HEK293 (cell line): ENCODE results near the gene NIT1.
A peak's percentile ranks its signal among the peaks of the same experiment; 100 is the strongest.

Experiments
- GLI2 ChIP-seq: fragments of 450-650 bp; formaldehyde crosslinking; IDR thresholded peaks from 2 replicates; pipeline ENCODE4; 2017; ENCODE audit warnings: missing biosample characterization, missing genetic modification characterization, low read depth, borderline replicate concordance
- KLF10 ChIP-seq: fragments of 450-650 bp; IDR thresholded peaks from 2 replicates; pipeline ENCODE4 v1.5.1; 2018; ENCODE audit warnings: missing biosample characterization, mild to moderate bottlenecking, missing genetic modification characterization
- KLF7 ChIP-seq: fragments of 450-650 bp; formaldehyde crosslinking; IDR thresholded peaks from 2 replicates; pipeline ENCODE4 v1.5.1; 2016; ENCODE audit warnings: missing biosample characterization, missing genetic modification characterization, borderline replicate concordance
- MZF1 ChIP-seq: fragments of 450-650 bp; formaldehyde crosslinking; IDR thresholded peaks from 2 replicates; pipeline ENCODE4 v1.5.1; 2017; ENCODE audit warnings: missing biosample characterization, missing genetic modification characterization, borderline replicate concordance
- SETDB1 ChIP-seq: IDR thresholded peaks from one replicate; pipeline ENCODE4 v1.6.1; 2017; ENCODE audit warnings: mild to moderate bottlenecking, low read length, moderate library complexity, mixed read lengths; ENCODE audit not compliant: insufficient read length
- SP2 ChIP-seq: fragments of 450-650 bp; formaldehyde crosslinking; IDR thresholded peaks from 2 replicates; pipeline ENCODE4 v1.5.1; 2016; ENCODE audit warnings: missing biosample characterization, missing genetic modification characterization
- YY1 ChIP-seq: fragments of 450-650 bp; formaldehyde crosslinking; IDR thresholded peaks from 2 replicates; pipeline ENCODE4 v1.5.1; 2018; ENCODE audit warnings: missing biosample characterization, missing genetic modification characterization
- ZBTB17 ChIP-seq: fragments of 450-650 bp; formaldehyde crosslinking; IDR thresholded peaks from 2 replicates; pipeline ENCODE4 v1.5.1; 2016; ENCODE audit warnings: missing biosample characterization, missing genetic modification characterization
- ZEB2 ChIP-seq: fragments of 450-650 bp; formaldehyde crosslinking; IDR thresholded peaks from 2 replicates; pipeline ENCODE4 v1.5.1; 2016; ENCODE audit warnings: missing biosample characterization, missing genetic modification characterization
- ZFHX2 ChIP-seq: fragments of 450-650 bp; formaldehyde crosslinking; conservative IDR thresholded peaks from 2 replicates; pipeline ENCODE4 v1.5.1; 2016; ENCODE audit warnings: missing biosample characterization, missing genetic modification characterization
- ZFP41 ChIP-seq: fragments of 450-650 bp; formaldehyde crosslinking; IDR thresholded peaks from 2 replicates; pipeline ENCODE4 v1.5.1; 2016; ENCODE audit warnings: missing biosample characterization, missing genetic modification characterization, borderline replicate concordance
- ZNF211 ChIP-seq: fragments of 450-650 bp; formaldehyde crosslinking; IDR thresholded peaks from 2 replicates; pipeline ENCODE4 v1.5.1; 2016; ENCODE audit warnings: low read depth, missing biosample characterization, missing genetic modification characterization
- ZNF221 ChIP-seq: fragments of 450-650 bp; formaldehyde crosslinking; IDR thresholded peaks from 2 replicates; pipeline ENCODE4 v1.5.1; 2017; ENCODE audit warnings: missing biosample characterization, missing genetic modification characterization, borderline replicate concordance
- ZNF292 ChIP-seq: fragments of 450-650 bp; formaldehyde crosslinking; IDR thresholded peaks from 2 replicates; pipeline ENCODE4 v1.5.1; 2016; ENCODE audit warnings: low read depth, missing biosample characterization, missing genetic modification characterization, borderline replicate concordance
- ZNF311 ChIP-seq: fragments of 450-650 bp; formaldehyde crosslinking; IDR thresholded peaks from 2 replicates; pipeline ENCODE4 v1.5.1; 2017; ENCODE audit warnings: missing biosample characterization, missing genetic modification characterization, borderline replicate concordance
- ZNF324 ChIP-seq: fragments of 450-650 bp; formaldehyde crosslinking; IDR thresholded peaks from 2 replicates; pipeline ENCODE4 v1.5.1; 2016; ENCODE audit warnings: missing biosample characterization, missing genetic modification characterization
- ZNF335 ChIP-seq: fragments of 450-650 bp; formaldehyde crosslinking; conservative IDR thresholded peaks from 2 replicates; pipeline ENCODE4 v1.5.1; 2016; ENCODE audit warnings: missing biosample characterization, missing genetic modification characterization
- ZNF354C ChIP-seq: fragments of 450-650 bp; formaldehyde crosslinking; IDR thresholded peaks from 2 replicates; pipeline ENCODE4 v1.5.1; 2016; ENCODE audit warnings: missing biosample characterization, missing genetic modification characterization, low read depth, borderline replicate concordance
- ZNF423 ChIP-seq: fragments of 450-650 bp; formaldehyde crosslinking; IDR thresholded peaks from 2 replicates; pipeline ENCODE4 v1.5.1; 2016; ENCODE audit warnings: missing biosample characterization, missing genetic modification characterization
- ZNF529 ChIP-seq: fragments of 450-650 bp; formaldehyde crosslinking; IDR thresholded peaks from 2 replicates; pipeline ENCODE4 v1.5.1; 2017; ENCODE audit warnings: missing genetic modification characterization, missing biosample characterization; ENCODE audit not compliant: insufficient replicate concordance
- ZNF560 ChIP-seq: fragments of 450-650 bp; formaldehyde crosslinking; IDR thresholded peaks from 2 replicates; pipeline ENCODE4 v1.5.1; 2017; ENCODE audit warnings: missing biosample characterization, missing genetic modification characterization, borderline replicate concordance
- ZNF596 ChIP-seq: fragments of 450-650 bp; IDR thresholded peaks from 2 replicates; pipeline ENCODE4 v1.5.0; 2018; ENCODE audit warnings: missing biosample characterization, mild to moderate bottlenecking, missing genetic modification characterization, moderate library complexity
- ZNF629 ChIP-seq: fragments of 450-650 bp; formaldehyde crosslinking; IDR thresholded peaks from 2 replicates; pipeline ENCODE4 v1.5.1; 2017; ENCODE audit warnings: missing biosample characterization, missing genetic modification characterization
- ZNF645 ChIP-seq: fragments of 450-650 bp; formaldehyde crosslinking; IDR thresholded peaks from 2 replicates; pipeline ENCODE4; 2016; ENCODE audit warnings: missing biosample characterization, missing genetic modification characterization
- ZNF677 ChIP-seq: fragments of 450-650 bp; IDR thresholded peaks from 2 replicates; pipeline ENCODE4 v1.5.0; 2018; ENCODE audit warnings: missing biosample characterization, mild to moderate bottlenecking, missing genetic modification characterization, moderate library complexity
- TF ChIP-seq, protein P1 (sequence below): fragments of 450-650 bp; formaldehyde crosslinking; IDR thresholded peaks from 2 replicates; pipeline ENCODE4 v1.5.1; 2016; ENCODE audit warnings: missing biosample characterization, missing genetic modification characterization
- TF ChIP-seq, protein P2 (sequence below): fragments of 450-650 bp; formaldehyde crosslinking; IDR thresholded peaks from 2 replicates; pipeline ENCODE4 v1.5.1; 2017; ENCODE audit warnings: missing biosample characterization, missing genetic modification characterization
- TF ChIP-seq, protein P3 (sequence below): fragments of 450-650 bp; formaldehyde crosslinking; IDR thresholded peaks from 2 replicates; pipeline ENCODE4 v1.5.1; 2016; ENCODE audit warnings: missing biosample characterization, missing genetic modification characterization, borderline replicate concordance

Gene NIT1

DNA sequence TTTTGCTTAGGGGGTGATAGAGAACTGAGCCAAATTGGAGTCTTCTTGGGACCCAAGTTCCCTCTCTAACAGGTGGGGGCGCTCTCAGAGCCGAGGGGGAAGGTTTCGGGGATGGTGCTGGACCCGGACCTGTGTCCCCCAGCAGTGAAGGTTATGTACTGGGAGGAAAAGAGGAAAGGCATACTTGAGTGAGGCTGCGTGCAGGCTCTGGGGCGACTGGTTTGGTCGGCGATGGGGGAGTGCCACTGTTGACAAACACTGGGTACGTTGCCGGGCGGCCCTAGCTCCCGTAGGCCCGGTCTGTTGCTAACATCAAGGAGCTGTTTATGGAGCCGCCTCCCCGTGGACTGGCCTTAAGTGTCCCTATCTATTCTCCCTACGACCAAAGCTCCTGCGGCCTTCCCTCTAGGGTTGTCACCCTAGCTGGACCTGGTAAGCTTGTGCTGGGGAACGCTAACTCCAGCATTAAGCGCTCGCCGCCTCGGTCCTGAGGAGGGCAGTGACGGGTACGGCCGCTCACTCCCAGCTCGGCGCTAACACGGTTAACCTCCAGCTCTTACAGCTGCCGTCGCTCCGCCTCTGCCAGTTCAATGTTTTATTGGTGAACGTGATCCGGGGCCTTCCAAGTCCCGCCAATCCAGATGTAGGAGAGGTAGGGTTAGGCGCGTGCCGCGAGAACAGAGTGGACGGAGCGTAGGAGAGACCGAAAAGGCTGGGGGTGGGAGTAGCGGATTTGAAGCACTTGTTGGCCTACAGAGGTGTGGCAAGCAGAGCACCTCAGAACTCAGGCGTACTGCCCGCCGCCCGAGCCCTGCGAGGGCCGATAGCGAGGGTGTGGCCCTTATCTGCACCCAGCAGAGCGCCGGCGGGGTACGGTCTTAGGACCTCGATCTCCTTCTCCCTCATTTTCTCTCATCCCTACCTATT is 48.1 kb downstream of the NIT1 start, which contains the start of gene PPOX (continued):
- TF ChIP-seq ZBTB17 (tag by site-specific recombination): peak; percentile 99
- TF ChIP-seq, protein P1, sequence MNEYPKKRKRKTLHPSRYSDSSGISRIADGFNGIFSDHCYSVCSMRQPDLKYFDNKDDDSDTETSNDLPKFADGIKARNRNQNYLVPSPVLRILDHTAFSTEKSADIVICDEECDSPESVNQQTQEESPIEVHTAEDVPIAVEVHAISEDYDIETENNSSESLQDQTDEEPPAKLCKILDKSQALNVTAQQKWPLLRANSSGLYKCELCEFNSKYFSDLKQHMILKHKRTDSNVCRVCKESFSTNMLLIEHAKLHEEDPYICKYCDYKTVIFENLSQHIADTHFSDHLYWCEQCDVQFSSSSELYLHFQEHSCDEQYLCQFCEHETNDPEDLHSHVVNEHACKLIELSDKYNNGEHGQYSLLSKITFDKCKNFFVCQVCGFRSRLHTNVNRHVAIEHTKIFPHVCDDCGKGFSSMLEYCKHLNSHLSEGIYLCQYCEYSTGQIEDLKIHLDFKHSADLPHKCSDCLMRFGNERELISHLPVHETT (tag by site-specific recombination): peak; percentile 42; the same call in 1 of the 2 replicates
- peak; percentile 75; the same call in 1 of the 2 replicates for TF ChIP-seq KLF10
- no peak for TF ChIP-seq ZNF354C
- TF ChIP-seq SETDB1: no peak
- no peak for TF ChIP-seq ZFP41 (tag by site-specific recombination)
- no peak for TF ChIP-seq ZNF529 (tag by site-specific recombination)
- TF ChIP-seq YY1: no peak
- TF ChIP-seq SP2 (tag by site-specific recombination): peak; percentile 98
- TF ChIP-seq ZNF292 (tag by site-specific recombination): no peak
- TF ChIP-seq ZNF335 (tag by site-specific recombination): peak; percentile 94
- TF ChIP-seq ZNF629 (tag by site-specific recombination): peak; percentile 53
- 0 out of 2 replicates have a peak, but pooled peaks have one; percentile 25 for TF ChIP-seq MZF1
- no peak for TF ChIP-seq ZNF560 (tag by site-specific recombination)
- no peak for TF ChIP-seq ZNF311
- no peak for TF ChIP-seq ZNF211 (tag by site-specific recombination)
- TF ChIP-seq ZNF596 (tag by site-specific recombination): no peak
- TF ChIP-seq, protein P2, sequence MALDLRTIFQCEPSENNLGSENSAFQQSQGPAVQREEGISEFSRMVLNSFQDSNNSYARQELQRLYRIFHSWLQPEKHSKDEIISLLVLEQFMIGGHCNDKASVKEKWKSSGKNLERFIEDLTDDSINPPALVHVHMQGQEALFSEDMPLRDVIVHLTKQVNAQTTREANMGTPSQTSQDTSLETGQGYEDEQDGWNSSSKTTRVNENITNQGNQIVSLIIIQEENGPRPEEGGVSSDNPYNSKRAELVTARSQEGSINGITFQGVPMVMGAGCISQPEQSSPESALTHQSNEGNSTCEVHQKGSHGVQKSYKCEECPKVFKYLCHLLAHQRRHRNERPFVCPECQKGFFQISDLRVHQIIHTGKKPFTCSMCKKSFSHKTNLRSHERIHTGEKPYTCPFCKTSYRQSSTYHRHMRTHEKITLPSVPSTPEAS (tag by site-specific recombination): no peak
- no peak for TF ChIP-seq ZNF677 (tag by site-specific recombination)
- TF ChIP-seq ZNF645: no peak
- TF ChIP-seq KLF7 (tag by site-specific recombination): peak; percentile 74; the same call in 1 of the 2 replicates
- no peak for TF ChIP-seq GLI2 (tag by site-specific recombination)
- peak; percentile 86 for TF ChIP-seq ZFHX2 (tag by site-specific recombination)
- TF ChIP-seq ZNF423 (tag by site-specific recombination): no peak
- TF ChIP-seq ZNF221 (tag by site-specific recombination): no peak
- TF ChIP-seq ZNF324 (tag by site-specific recombination): no peak
- TF ChIP-seq, protein P3, sequence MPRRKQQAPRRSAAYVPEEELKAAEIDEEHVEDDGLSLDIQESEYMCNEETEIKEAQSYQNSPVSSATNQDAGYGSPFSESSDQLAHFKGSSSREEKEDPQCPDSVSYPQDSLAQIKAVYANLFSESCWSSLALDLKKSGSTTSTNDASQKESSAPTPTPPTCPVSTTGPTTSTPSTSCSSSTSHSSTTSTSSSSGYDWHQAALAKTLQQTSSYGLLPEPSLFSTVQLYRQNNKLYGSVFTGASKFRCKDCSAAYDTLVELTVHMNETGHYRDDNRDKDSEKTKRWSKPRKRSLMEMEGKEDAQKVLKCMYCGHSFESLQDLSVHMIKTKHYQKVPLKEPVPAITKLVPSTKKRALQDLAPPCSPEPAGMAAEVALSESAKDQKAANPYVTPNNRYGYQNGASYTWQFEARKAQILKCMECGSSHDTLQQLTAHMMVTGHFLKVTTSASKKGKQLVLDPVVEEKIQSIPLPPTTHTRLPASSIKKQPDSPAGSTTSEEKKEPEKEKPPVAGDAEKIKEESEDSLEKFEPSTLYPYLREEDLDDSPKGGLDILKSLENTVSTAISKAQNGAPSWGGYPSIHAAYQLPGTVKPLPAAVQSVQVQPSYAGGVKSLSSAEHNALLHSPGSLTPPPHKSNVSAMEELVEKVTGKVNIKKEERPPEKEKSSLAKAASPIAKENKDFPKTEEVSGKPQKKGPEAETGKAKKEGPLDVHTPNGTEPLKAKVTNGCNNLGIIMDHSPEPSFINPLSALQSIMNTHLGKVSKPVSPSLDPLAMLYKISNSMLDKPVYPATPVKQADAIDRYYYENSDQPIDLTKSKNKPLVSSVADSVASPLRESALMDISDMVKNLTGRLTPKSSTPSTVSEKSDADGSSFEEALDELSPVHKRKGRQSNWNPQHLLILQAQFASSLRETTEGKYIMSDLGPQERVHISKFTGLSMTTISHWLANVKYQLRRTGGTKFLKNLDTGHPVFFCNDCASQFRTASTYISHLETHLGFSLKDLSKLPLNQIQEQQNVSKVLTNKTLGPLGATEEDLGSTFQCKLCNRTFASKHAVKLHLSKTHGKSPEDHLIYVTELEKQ (tag by site-specific recombination): no peak
- TF ChIP-seq ZEB2 (tag by site-specific recombination): peak; percentile 74
